ENCODE measurements around the gene TPRG1.
A peak's percentile ranks its signal among the peaks of the same experiment; 100 is the strongest.

Gene TPRG1

GRCh38 chr3:189157232-189158007, 14.4 kb upstream of the TPRG1 start:
- Mint-ChIP-seq H3K4me1 (peaks cover 17% of the 10 kb centered on the region), H3K27ac (no peak overlapping the region)
- TF ChIP-seq CTCF (IDR thresholded peaks at IDR 0.05; ENCODE audit: unreplicated experiment in 3 of 3): no peak

DNA sequence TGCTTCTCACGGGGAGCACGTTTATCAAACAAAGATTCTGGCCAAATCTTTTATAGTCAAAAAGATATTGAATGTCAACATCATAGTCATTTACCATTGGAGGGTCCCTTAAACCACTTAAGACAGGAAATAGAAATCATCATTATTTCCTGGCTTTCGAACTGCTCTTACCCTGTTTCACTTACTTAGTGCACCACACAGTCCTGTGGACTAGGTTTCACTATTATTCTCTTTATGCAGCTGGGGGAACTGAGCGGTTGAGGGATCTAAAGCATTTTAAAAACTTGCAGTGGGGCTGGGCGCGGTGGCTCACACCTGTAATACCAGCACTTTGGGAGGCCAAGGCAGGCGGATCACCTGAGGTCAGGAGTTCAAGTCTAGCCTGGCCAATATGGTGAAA, 13.7 kb upstream of the TPRG1 start:
- no peak overlapping the region for H3K27ac Mint-ChIP-seq
- no peak overlapping the region for H3K4me3 Mint-ChIP-seq
- H3K9me3 Mint-ChIP-seq: no peaks in the 10 kb centered on the region
- TF ChIP-seq CTCF (IDR thresholded peaks at IDR 0.05; ENCODE audit: unreplicated experiment in 3 of 3): no peak
- no peaks in the 10 kb centered on the region for H3K36me3 Mint-ChIP-seq (ENCODE audit: low read depth)
- H3K27me3 Mint-ChIP-seq (ENCODE audit: low read depth): peaks cover 17% of the 10 kb centered on the region
- H3K4me1 Mint-ChIP-seq: peaks cover 17% of the 10 kb centered on the region

More at GRCh38 chr3:189157232-189158007, 14.4 kb upstream of the TPRG1 start:
- no peaks in the 10 kb centered on the region for H3K9me3 Mint-ChIP-seq
- no peaks in the 10 kb centered on the region for H3K36me3 Mint-ChIP-seq (ENCODE audit: low read depth)
- H3K27me3 Mint-ChIP-seq (ENCODE audit: low read depth): peaks cover 17% of the 10 kb centered on the region
- H3K4me3 Mint-ChIP-seq: no peak overlapping the region

DNA sequence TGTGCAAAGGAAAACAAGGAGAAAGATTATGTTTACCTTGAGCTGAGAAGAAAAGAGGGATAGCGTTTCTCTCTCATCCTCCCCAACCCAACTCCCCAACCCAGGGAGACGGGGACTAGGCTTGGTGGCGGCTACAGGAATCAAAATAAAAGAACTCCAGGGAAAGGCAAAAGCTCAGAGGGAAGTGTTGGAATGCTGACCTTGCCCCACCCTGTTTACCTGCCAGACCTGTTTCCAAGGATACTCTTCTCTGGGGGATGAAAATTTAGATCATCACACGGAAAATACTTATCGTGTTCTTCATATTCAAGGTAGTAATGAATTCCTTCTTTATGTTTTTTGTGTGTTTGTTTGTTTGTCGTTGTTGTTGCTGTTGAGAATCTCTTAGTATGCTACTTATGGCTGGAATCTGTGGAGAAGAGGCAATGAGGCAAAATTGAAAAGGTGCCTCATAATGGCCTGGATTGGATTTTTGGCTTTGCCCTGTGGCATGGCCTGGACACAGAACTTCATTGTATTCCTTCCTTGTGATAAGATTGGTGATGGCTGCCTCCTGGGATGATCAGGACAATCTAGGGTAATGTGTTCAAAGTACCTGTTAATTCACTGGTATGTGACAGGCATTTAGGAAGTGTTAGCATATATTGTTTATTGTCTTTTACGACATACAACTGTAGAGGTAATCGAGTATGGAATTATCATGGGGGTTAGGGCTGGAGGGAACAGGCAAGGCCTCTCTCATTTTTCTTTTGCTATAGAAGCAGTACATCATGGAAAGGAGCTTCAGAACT, 11.1 kb upstream of the TPRG1 start:
- no peak for TF ChIP-seq CTCF (IDR thresholded peaks at IDR 0.05; ENCODE audit: unreplicated experiment in 3 of 3)
- Mint-ChIP-seq H3K27ac (peak overlapping the region in 2 of 3 experiments; percentile 14 to 40), H3K9me3 (no peaks in the 10 kb centered on the region)

DNA sequence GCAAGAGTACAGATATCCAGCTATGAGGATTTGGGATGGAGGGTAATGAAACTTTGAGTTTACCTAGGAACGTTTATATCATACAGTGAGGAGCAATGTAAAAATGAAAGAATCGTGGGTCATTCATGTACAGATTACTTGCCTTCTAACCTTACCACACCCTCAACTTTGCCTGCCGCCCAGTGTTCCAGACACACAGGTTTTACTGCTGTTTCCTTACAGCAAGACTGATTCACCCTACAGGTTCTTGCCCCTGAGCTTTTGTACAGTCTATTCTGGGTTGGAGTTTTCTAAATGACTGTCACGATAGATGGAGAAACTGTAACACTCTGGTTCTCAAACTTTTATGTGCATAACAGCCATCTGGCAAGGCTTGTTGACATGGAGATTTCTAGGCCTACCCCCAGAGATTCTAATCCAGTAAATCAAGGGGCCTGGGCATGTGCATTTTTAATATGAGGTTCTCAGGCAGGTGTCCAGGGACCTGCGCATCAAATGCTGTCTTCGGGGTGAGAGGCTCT, 6.6 kb upstream of the TPRG1 start:
- Mint-ChIP-seq H3K4me3 (no peak overlapping the region), H3K4me1 (peaks cover 7% of the 10 kb centered on the region), H3K27me3 (ENCODE audit: low read depth) (peaks cover 3% of the 10 kb centered on the region), H3K9me3 (no peaks in the 10 kb centered on the region), H3K36me3 (ENCODE audit: low read depth) (no peaks in the 10 kb centered on the region), H3K27ac (peak overlapping the region in 1 of 3 experiments; percentile 34)
- TF ChIP-seq CTCF (IDR thresholded peaks at IDR 0.05; ENCODE audit: unreplicated experiment in 3 of 3): no peak

More for the DNA sequence above, 11.1 kb upstream of the TPRG1 start:
- Mint-ChIP-seq H3K4me1 (peaks cover 17% of the 10 kb centered on the region), H3K4me3 (no peak overlapping the region), H3K36me3 (ENCODE audit: low read depth) (no peaks in the 10 kb centered on the region), H3K27me3 (ENCODE audit: low read depth) (peaks cover 3% of the 10 kb centered on the region)

DNA sequence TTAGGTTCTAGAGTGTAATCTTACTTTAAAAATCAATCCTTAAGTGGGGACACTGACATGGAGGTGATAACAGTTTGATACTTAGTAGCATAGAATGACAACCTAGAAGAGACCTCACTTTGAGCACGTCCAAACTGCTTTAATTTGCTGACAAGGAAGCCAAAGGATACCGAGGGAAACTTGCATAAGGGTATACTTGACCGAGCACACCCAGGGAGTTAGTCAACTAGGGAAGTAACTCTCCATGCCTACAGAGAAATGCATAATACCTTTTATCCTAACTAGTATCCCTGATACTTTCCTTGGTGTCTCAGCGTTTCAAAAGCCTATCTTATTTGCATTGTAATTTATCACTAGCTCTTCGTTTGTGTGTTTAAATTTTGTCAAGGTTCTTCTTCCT, 5.5 kb upstream of the TPRG1 start:
- H3K4me1 Mint-ChIP-seq: no peaks in the 10 kb centered on the region
- H3K4me3 Mint-ChIP-seq: no peak overlapping the region
- H3K27ac Mint-ChIP-seq: no peak overlapping the region
- no peaks in the 10 kb centered on the region for H3K9me3 Mint-ChIP-seq
- no peak for TF ChIP-seq CTCF (IDR thresholded peaks at IDR 0.05; ENCODE audit: unreplicated experiment in 3 of 3)
- no peaks in the 10 kb centered on the region for H3K36me3 Mint-ChIP-seq (ENCODE audit: low read depth)
- H3K27me3 Mint-ChIP-seq (ENCODE audit: low read depth): peaks cover 3% of the 10 kb centered on the region

Data from nephron (organoid).